HCEC 1CT (cell line): Measurements from ENCODE around the gene MYO1E.

ENCODE experiments used
- DNase-seq: peaks from one replicate; pipeline ENCODE4 v3.0.0-alpha.2; 2017

MYO1E gene

DNA sequence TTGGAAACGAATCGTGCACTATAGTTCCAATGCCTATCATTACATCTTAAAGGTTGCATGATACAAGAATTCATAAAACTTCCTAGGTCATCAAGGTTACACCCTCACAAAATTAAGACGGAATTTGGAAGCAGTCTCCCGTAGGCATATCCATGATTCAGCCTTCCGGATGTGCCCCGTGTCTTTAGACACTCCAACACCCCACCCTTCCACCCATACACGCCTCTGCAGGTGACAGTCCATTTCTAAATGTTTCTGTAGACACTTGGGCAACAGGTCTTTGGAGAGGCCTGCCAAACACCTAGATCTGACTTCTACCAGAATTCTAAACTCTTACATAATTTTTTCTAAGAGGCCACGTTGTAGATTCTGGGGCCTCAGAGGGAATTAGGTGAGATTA is 116.2 kb downstream of the MYO1E start:
- no peak for DNase-seq

DNA sequence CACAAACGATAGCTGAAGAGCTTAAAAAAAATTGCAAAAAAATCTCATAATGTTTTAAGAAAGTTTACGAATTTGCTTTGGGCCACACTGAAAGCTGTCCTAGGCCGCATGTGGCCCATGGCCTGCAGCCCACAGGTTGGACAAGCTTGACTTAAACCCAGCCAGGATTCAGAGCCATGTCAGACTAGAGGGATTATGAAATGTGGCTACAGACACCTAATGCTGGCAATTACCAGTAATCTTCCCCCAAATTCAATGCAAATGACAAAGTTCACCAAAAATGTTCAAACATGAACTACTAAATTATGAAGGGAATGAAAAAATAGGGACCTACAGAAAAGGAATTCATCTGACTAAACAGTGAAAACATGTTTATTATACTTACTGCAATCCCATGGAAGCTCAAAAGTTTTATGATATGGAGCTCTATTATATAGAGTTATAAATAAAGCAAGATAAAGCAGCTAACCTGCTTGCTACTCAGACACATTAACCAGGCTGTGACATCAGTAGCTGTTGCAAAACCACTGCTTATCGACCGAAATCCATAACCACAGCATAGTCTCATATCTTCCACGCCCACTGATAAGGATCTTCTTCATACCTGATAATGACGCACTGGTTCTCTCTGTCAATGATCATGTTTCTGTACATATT is 116.9 kb downstream of the MYO1E start:
- no peak for DNase-seq

GRCh38 chr15:59252137-59252536 is 120.5 kb downstream of the MYO1E start:
- DNase-seq = no peak

GRCh38 chr15:59251001-59251845 is 121.4 kb downstream of the MYO1E start:
- DNase-seq = no peak

- DNase-seq = no peak
These were observed 122.4 kb downstream of the MYO1E start for GRCh38 chr15:59250249-59250648.

DNA sequence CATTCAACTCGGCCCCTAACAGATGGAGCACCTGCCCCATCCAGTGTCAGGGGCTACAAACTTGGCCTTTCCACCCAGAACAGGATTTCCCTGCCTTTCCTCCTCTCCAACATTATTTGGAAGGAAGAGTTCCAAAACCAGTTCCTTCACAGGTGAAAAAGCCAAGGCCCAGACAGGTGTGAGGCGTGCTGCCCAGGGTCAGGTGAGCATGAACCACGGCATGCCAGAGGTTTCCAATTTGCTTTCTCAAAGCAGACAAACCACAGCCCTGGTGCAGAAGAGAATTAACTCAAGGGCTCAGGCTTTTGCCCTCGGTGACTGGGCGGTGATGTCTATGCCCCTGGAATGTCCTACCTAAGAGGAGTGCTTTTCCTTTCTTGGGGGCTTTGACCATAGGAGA is 122.9 kb downstream of the MYO1E start:
- DNase-seq = no peak

DNA sequence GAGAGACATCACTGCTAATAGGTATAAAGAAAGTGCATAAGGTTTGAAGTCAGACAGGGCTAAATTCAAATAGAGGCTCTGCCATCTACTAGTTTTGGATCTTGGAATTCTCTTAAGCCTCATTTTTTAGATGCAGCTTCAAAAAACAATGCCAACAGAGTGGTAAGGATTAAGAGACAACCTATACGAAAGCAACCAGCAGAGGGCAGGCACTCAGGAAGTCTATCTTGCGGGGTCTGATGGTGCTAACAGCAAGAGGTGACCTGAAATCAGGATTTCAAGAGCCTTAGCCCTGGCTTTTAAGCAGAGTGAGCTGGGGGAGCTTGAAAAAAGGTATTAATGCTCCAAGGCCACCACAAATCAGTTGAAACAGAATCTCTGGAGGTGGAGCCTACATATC is 125.3 kb downstream of the MYO1E start:
- DNase-seq = peak; percentile 73

- DNase-seq = no peak
These were observed 127.1 kb downstream of the MYO1E start for GRCh38 chr15:59245559-59245958.

DNA sequence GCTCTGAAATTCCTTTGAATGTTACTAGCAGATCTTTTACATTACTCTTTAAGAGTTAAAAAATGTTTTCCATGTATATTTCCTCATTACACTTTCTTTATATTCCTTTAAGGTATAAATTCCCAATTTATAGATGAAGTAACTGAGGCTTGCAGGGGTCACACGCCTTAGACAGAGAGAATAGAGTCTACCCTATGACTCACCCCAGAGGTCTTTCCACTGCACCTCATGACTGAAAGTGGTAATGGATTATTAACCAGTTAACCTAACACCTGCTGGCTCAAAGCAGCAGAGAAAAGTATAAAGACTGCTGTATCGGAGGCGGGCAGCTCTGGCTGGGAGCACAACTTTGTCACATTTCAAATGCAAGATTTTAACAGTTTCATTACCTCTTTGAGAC is 128.3 kb downstream of the MYO1E start:
- DNase-seq = no peak

DNA sequence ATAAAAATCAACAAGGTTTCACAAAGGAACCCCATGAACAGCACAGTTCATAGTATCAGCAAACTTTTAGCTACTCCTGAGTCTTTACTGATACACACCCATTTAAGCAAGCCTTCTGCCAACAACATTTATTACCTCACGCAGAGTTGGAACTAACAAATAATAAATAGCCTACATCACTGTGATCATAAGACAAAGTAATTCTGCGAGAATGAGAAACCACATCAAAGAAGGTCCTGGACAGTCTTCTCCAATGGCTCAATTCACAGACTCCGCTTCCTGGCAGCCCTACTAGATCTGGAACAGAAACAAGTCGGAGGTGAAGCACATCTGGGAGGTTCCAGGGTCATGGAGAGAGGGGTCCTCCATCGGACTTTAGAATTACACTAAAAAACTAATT is 129.0 kb downstream of the MYO1E start:
- DNase-seq = no peak

- peak; percentile 23 for DNase-seq
These were observed 130.0 kb downstream of the MYO1E start for GRCh38 chr15:59242649-59243048.

- DNase-seq = no peak
These were observed 132.6 kb downstream of the MYO1E start for GRCh38 chr15:59240036-59240435.

- no peak for DNase-seq
These were observed 134.7 kb downstream of the MYO1E start for GRCh38 chr15:59237924-59238331.

DNA sequence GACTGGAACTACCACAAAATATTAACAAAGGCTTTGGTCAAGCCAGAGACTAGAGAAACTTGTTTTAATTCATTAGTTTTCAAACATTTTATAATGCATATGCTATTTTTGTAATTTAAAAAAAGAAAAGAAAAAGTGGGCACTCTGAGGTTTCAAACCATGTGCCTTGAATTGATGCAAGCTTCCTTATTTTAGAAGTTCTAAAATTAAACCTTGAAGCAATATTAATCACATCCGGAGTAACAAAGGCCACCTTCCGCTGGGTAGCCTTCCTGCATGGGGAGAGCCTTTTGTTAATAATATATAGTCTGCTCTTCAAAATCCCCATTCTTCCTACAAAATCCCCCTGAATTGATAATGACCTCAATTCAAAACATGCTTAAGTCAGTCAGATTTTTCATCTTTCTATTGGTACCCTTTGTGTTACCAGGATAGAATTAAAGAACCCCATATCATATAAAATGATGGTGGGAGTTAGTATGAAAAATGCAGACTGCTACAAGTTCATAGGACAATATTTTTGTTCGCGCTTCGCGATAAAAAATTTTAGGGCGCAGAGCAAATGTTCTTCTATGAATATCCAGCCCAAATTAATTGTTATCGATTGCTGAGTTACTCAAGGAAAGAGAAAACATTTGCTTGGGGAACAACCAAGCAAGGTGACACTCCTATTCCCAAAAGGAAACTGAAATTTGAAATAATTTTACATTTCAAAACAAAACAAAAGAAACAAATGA is 135.4 kb downstream of the MYO1E start:
- peak; percentile 34 for DNase-seq

- no peak for DNase-seq
These were observed 136.3 kb downstream of the MYO1E start for GRCh38 chr15:59236394-59236793.

GRCh38 chr15:59232476-59232875 is 140.2 kb downstream of the MYO1E start:
- peak; percentile 92 for DNase-seq

DNA sequence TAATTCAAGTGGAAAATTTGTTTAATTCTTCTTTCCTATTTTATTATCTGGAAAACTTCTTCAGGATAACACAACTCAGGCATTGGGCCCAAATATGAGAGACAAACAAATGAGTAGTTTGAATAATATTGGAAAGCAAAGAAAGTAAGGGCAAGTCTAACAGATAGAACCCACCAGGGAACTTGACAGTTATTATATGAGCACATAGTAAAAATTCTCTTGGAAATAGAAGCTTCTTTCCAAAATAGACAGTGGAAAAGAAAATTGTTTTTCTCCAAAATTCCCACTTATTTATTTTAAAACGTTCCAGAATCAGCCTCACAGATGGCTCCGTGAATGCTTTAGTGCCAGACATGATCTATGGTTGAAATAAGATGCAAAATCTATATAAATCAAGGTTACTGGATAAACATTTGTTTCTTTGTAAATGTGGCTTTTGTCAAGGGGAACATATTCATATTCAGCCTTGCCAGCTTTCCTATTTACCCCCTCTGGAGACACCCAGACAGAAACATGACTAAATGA is 142.1 kb downstream of the MYO1E start:
- DNase-seq = no peak

GRCh38 chr15:59229453-59229852 is 143.2 kb downstream of the MYO1E start:
- no peak for DNase-seq

GRCh38 chr15:59229015-59229414 is 143.7 kb downstream of the MYO1E start:
- DNase-seq = no peak

DNA sequence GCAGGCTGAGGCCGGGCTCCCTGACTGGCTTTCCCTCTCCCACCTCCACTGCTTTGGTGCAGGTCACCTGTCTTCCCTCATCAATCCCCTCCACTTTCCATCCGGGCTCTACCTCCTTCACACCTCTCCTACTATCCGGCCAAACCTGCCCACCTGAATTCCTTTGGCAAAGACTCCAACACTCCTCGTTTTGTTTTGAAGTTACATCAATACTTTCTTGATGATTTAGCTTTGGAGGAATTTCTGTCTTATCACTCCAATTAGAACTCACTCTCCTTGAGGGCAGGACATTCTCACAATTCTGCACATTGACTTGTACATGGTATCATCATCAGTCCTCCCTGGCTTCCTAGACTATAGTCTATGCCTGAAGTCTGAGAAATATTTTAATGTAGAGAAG is 145.7 kb downstream of the MYO1E start:
- no peak for DNase-seq

- DNase-seq = no peak
These were observed 148.2 kb downstream of the MYO1E start for GRCh38 chr15:59224474-59224873.

DNA sequence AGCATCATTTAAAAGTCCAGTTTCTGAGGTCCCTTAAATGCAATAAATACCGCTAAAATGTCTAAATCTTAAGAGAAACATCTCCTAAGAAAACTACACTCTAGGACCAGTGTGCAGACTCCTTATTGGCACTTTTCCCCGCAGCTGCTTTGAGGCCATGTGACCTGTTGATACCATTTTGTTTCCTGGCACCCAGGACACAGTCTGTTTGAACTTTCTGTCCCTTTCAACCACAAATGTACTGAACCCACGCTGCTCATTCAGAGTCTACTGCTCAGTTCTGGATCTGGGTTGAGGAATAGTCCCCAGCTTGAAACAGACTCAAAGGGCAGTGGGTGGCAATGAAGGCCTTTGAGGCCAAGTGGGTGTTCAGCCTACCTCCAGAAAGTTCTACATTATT is 148.9 kb downstream of the MYO1E start:
- no peak for DNase-seq

DNA sequence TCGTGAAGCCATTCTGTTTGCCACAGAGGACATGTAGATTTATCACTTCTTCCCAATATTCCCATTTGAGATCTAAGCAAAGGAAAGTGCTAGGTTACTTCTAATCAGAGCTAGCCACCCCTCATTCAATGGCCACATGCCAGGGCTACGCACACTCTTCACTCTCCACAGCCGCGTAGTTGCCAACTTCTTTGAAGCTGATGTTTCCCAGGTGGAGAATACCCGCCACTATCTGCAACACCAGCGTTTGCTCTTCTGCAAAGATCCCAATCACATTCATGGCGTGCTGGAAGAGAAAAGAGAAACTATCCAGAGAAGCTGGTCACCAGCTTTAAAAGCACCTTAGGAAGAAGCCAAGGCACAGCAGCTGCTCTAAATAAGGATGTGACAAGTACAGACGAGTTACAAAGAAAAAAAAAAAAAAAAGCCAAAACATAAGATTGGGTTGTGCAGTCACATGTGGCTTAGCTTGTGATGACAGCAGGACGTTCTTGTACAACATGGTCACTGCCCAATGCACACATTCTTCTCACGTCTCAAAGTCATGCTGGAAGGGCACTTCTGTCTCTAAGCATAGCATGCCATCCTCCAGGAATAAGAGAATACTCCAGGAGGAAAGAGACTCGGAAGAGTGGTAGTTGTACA is 149.6 kb downstream of the MYO1E start:
- DNase-seq = no peak
